Hepatocyte (in vitro differentiated cells): ENCODE data around the gene FHL1. TPM values are rescaled to one million over a fixed set of nuclear protein-coding genes. Genes with fewer than 3 reads are reported as not detected.

Experiments
- DNase-seq: peaks from one replicate; pipeline ENCODE4 v3.0.0-alpha.2; 2016; ENCODE audit warnings: low spot score
- H2AFZ ChIP-seq: fragments of 200-600 bp; sonication (generic); 2 replicates; pipeline ENCODE4 v1.6.0; 2016; ENCODE audit warnings: antibody characterized with exemption, mild to moderate bottlenecking
- H3K27ac ChIP-seq: fragments of 200-600 bp; sonication (generic); 2 replicates; pipeline ENCODE4 v1.5.1; 2016; ENCODE audit warnings: mild to moderate bottlenecking
- H3K27me3 ChIP-seq: fragments of 200-600 bp; sonication (generic); 2 replicates; pipeline ENCODE4 v1.6.1; 2016
- H3K36me3 ChIP-seq: fragments of 200-600 bp; sonication (generic); replicated peaks from 2 replicates; pipeline ENCODE4 v1.5.1; 2016; ENCODE audit warnings: low read depth; ENCODE audit not compliant: insufficient read depth
- H3K4me1 ChIP-seq: fragments of 200-600 bp; sonication (generic); 2 replicates; pipeline ENCODE4 v1.5.1; 2016; ENCODE audit warnings: mild to moderate bottlenecking, moderate library complexity; ENCODE audit not compliant: insufficient read depth
- H3K4me2 ChIP-seq: fragments of 200-600 bp; sonication (generic); 2 replicates; pipeline ENCODE4 v1.6.0; 2016
- H3K4me3 ChIP-seq: fragments of 200-600 bp; sonication (generic); 2 replicates; pipeline ENCODE4 v1.5.1; 2016; ENCODE audit warnings: mild to moderate bottlenecking
- H3K79me2 ChIP-seq: fragments of 200-600 bp; sonication (generic); 2 replicates; pipeline ENCODE4 v1.6.0; 2017; ENCODE audit warnings: mild to moderate bottlenecking
- H3K9me2 ChIP-seq: fragments of 200-600 bp; sonication (generic); replicated peaks from 2 replicates; pipeline ENCODE4 v1.6.0; 2017; ENCODE audit warnings: mild to moderate bottlenecking; ENCODE audit not compliant: insufficient read depth
- H3K9me3 ChIP-seq: fragments of 200-600 bp; sonication (generic); 2 replicates; pipeline ENCODE4 v1.5.1; 2016; ENCODE audit warnings: low read depth, mild to moderate bottlenecking
- H4K20me1 ChIP-seq: fragments of 200-600 bp; sonication (generic); 2 replicates; pipeline ENCODE4 v1.6.0; 2016; ENCODE audit warnings: mild to moderate bottlenecking; ENCODE audit not compliant: insufficient read depth, poor library complexity, severe bottlenecking
- CTCF ChIP-seq: fragments of 200-600 bp; sonication (generic); IDR thresholded peaks from 2 replicates; pipeline ENCODE4 v1.5.1; 2016; ENCODE audit warnings: antibody characterized with exemption, mild to moderate bottlenecking; ENCODE audit not compliant: poor library complexity
- EZH2 ChIP-seq: fragments of 200-600 bp; sonication (generic); IDR thresholded peaks from 2 replicates; pipeline ENCODE4 v1.6.1; 2016; ENCODE audit warnings: antibody characterized with exemption, mild to moderate bottlenecking, borderline replicate concordance
- EZH2phosphoT487 ChIP-seq: fragments of 200-600 bp; sonication (generic); IDR thresholded peaks from one replicate; pipeline ENCODE4 v1.6.1; 2018; ENCODE audit warnings: antibody characterized with exemption, mild to moderate bottlenecking, low read depth, moderate library complexity; ENCODE audit not compliant: unreplicated experiment, severe bottlenecking
- WGBS: methylation state at CpG from one replicate; pipeline ENCODE4 v1.1.6; 2016; ENCODE audit warnings: low lambda C conversion rate; ENCODE audit errors: missing lambda C conversion rate; 5-methylcytosine and 5-hydroxymethylcytosine counted together
- polyA plus RNA-seq: library from polyadenylated mRNA; unstranded; fragments of >200 nt; fragmentation: Nextera tagmentation; extraction: Ambion mirVana; gene quantifications from 2 replicates; pipeline ENCODE4 v1.2.1, GENCODE V29; 2016
- total RNA-seq: library from RNA; depleted of rRNA; stranded (reverse); fragments of >200 nt; gene quantifications from 2 replicates; pipeline ENCODE4 v1.2.3, GENCODE V29; 2014

Gene FHL1
- total and polyA plus RNA-seq, 2 experiments from 2014 or later, result 31.5 to 40.0 TPM

DNA sequence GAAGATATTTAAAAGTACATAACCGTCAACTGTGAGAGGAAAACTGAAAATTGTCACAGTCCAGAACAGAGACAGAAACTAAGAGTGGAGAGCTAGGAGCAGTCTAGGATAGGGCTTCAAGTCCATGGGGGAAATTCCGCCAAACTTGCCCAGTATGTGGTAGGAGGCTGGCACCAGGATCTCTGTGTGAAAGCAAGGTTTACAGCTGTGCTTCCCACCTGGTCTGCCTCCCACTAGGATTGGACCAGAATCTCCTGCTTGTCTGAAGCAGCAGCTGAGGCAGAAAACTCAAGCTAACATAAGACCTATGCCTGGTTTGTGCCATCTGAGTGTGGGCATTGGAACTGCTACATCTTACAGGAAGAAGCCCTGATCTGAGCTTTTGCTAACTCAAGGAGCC is 18.6 kb upstream of the FHL1 start:
- no peaks in the 10 kb centered on the region for H3K79me2 ChIP-seq
- H3K4me2 ChIP-seq, result no peak overlapping the region
- no peaks in the 10 kb centered on the region for H3K36me3 ChIP-seq
- no peak overlapping the region for H3K27ac ChIP-seq
- no peaks in the 10 kb centered on the region for H3K27me3 ChIP-seq
- no peaks in the 10 kb centered on the region for H3K9me3 ChIP-seq
- no peak overlapping the region for H3K4me3 ChIP-seq
- no peaks in the 10 kb centered on the region for H3K4me1 ChIP-seq
- H3K9me2 ChIP-seq, result no peaks in the 10 kb centered on the region
- no peak for DNase-seq
- no peak overlapping the region for H2AFZ ChIP-seq
- no peaks in the 10 kb centered on the region for H4K20me1 ChIP-seq
- TF ChIP-seq EZH2, result no peak
- WGBS, result 91% methylated on average over 2 of the region's 2 CpGs

DNA sequence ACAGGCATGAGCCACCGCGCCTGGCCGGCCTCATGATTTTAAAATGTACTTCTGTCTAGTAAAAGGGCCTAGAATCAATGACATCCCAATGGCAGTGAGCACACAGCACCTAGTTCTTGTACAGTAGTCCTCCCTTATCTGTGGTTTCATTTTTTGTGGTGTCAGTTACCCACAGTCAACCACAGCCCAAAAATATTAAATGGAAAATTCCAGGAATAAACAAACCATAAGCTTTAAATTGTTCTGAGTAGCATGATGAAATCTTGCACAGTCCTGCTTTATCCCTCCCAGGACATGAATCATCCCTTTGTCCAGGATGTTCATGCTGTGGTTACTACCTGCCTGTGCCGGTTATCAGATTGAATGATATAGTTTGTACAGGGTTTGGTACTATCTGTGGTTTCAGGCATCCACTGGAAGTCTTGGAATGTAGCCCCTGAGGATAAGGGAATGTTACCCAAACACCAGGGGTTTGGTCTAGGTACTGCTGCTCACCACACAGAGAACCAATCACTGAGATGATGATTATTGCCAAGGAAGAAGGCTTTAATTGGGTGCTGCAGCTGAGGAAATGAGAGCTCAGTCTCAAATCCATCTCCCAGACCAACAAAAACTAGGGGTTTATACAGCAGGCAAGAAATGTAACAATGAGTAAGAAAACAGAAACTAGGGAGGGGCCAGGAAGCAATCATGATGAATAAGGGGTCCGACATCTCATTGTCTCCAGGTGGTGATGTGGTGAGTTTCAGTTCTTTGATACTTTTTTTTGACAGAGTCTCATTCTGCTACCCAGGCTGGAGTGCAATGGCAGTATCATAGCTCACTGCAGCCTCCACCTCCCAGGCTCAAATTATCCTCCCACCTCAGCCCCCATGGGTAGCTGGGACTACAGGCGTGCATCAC is 16.2 kb upstream of the FHL1 start:
- no peak for TF ChIP-seq CTCF
- DNase-seq, result no peak
- Histone ChIP-seq H3K79me2 (no peaks in the 10 kb centered on the region), H3K4me2 (no peak overlapping the region), H2AFZ (no peak overlapping the region), H3K4me3 (no peak overlapping the region), H3K36me3 (no peaks in the 10 kb centered on the region), H3K9me2 (no peaks in the 10 kb centered on the region), H3K27ac (no peak overlapping the region), H3K9me3 (no peaks in the 10 kb centered on the region), H3K4me1 (no peaks in the 10 kb centered on the region), H4K20me1 (no peaks in the 10 kb centered on the region), H3K27me3 (no peaks in the 10 kb centered on the region)
- 76% methylated on average over 6 of the region's 6 CpGs for WGBS

- no peak for TF ChIP-seq EZH2
- TF ChIP-seq CTCF, result no peak
- TF ChIP-seq EZH2phosphoT487, result no peak
- H3K4me3 ChIP-seq, result no peak overlapping the region
- H3K79me2 ChIP-seq, result no peaks in the 10 kb centered on the region
- no peaks in the 10 kb centered on the region for H4K20me1 ChIP-seq
- no peaks in the 10 kb centered on the region for H3K4me1 ChIP-seq
- H3K9me3 ChIP-seq, result no peaks in the 10 kb centered on the region
- no peaks in the 10 kb centered on the region for H3K27me3 ChIP-seq
- no peak overlapping the region for H2AFZ ChIP-seq
- no peak overlapping the region for H3K27ac ChIP-seq
- H3K36me3 ChIP-seq, result no peaks in the 10 kb centered on the region
- H3K9me2 ChIP-seq, result no peaks in the 10 kb centered on the region
- WGBS, result 54% methylated on average over 4 of the region's 4 CpGs
- no peak overlapping the region for H3K4me2 ChIP-seq
- DNase-seq, result no peak
Observed at GRCh38 chrX:136138939-136139338, 8.4 kb upstream of the FHL1 start.

- H3K9me3 ChIP-seq, result no peaks in the 10 kb centered on the region
- no peaks in the 10 kb centered on the region for H4K20me1 ChIP-seq
- H2AFZ ChIP-seq, result no peak overlapping the region
- no peaks in the 10 kb centered on the region for H3K4me1 ChIP-seq
- H3K27me3 ChIP-seq, result peaks cover 10% of the 10 kb centered on the region
- no peak overlapping the region for H3K4me3 ChIP-seq
- DNase-seq, result no peak
- TF ChIP-seq EZH2phosphoT487 (no peak), EZH2 (no peak), CTCF (no peak)
- no peaks in the 10 kb centered on the region for H3K36me3 ChIP-seq
- H3K27ac ChIP-seq, result no peak overlapping the region
- no peaks in the 10 kb centered on the region for H3K79me2 ChIP-seq
- H3K4me2 ChIP-seq, result no peak overlapping the region
- no peaks in the 10 kb centered on the region for H3K9me2 ChIP-seq
- WGBS, result 64% methylated on average over 3 of the region's 3 CpGs
Observed at GRCh38 chrX:136141569-136141968, 5.8 kb upstream of the FHL1 start.
